ENCODE results near the gene CAV2.
"Not testable (repeated sequence)": the region's sequence is repeated elsewhere in the genome, so short reads cannot be mapped to it uniquely, and the experiment has no call there.

Gene CAV2

DNA sequence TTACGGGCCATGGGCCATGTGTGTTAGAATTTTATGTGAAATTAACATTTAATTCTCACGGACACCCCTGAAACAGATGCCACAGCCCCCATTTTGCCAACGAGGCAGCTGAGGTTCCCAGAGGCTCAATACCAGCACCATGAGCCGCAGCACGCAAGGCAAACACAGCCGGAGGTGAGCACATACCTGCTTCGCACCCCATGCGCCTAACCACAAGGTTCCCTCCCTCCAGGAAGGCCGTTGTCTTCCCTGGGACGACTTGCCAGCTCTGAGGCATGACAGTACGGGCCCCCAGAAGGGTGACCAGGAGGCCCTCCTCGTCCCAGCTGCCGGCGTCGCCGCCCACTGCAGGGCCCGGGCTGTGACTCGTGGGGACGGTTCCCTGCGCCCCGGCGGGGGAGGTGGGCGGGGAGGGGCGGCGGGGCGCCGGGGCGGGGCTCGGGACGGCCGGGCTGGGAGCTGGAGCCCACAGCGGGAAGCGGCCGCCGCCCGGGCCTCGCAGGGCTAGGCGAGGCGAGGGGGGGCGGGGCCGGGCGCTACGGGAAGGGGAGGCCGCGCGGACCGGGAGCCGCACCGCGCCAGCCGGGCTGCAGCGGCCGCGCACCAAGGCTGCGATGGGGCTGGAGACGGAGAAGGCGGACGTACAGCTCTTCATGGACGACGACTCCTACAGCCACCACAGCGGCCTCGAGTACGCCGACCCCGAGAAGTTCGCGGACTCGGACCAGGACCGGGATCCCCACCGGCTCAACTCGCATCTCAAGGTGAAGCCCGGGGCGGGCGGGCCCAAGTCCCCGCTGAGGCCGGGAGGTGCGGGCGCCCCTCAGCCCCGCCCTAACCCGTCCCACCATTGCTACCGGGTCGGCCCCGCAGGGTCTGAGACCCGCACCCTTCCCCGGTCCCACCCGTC is at the start of gene CAV2:
Gene CAV2 (plus strand): TSS at position 571 of the 910 bp plus-strand sequence. CDS start 44 bp downstream, at position 615.
- no peak for DNase-seq

DNA sequence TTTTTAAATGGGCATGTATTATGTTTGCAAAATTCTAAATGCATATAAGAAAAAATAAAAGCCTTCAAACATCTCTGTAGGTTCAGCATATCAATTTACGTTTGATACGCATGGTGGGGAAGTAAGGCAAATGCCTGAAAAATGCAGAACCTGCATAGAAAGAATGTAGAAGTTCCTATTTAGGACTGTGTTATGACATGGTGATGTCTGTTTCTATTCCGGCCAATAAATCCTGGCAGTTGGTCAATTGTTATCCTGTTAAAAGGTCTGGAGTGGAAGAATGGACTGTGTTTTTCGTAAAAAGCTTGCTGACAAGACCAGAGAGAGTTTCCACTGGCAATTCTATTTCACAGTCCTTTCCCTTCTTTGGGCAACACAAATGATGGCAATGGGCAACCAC is 49.6 kb upstream of the CAV2 start:
- no peak for DNase-seq

GRCh38 chr7:116451957-116452729 is 47.4 kb upstream of the CAV2 start:
- DNase-seq, result no peak

- DNase-seq, result no peak
Measured at GRCh38 chr7:116454377-116454776, 45.2 kb upstream of the CAV2 start.

DNA sequence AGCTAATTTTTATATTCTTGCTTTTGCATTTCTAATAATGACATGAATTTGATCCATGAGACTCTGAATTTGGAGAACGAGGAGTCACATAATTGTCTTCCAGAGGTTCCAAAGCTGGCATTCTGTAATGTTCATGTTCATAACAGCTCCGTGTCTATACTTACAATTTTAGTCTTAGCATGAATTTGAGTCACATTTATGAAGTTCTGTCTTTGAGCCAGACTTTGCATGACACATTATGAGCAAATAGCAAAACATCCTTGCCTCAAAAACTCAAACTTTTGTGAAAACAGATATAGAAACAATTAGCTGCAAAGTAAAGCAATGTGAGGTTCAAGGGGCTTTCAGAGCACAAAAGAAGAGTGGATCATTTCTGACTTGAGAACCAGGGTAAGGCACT is 44.5 kb upstream of the CAV2 start:
- no peak for DNase-seq

DNA sequence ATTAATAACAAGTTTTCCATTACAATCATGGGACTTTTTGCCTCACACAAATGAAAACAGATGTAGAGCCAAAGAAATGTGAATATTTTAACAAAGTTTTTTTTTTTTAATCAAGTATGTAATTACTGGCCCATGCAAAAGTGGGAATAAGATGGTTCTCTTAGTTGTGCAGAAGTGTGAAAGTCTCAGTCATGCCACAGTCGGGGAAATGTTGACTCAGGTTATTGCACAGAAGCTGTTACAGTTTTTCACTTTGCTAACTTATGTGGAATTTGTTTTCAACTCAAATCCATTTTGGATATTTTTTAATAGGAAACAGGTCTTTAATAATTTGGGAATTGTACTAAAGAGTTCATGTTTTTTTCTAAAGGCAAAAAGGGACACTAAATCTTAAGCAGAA is 44.0 kb upstream of the CAV2 start:
- DNase-seq, result no peak

- DNase-seq, result no peak
Measured at GRCh38 chr7:116461500-116461899, 38.0 kb upstream of the CAV2 start.

DNA sequence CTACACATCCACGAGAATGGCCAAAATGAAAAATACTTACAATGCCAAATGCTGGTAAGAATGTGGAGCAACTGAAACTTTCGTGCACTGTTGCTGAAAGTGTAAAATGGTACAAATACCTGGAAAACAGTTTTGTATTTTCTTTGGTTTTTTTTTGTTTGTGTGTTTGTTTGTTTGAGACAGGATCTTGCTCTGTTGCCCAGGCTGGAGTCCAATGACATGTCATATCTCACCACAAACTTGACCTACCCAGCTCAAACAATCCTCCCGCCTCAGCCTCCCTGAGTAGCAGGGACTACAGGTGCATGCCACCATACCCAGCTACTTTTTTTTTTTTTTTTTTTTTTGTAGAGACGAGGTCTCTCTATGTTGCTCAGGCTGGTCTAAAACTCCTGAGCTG is 35.6 kb upstream of the CAV2 start:
- DNase-seq, result no peak

- DNase-seq, result no peak
Measured at GRCh38 chr7:116464375-116464774, 35.2 kb upstream of the CAV2 start.

GRCh38 chr7:116465125-116465524 is 34.4 kb upstream of the CAV2 start:
- no peak for DNase-seq

DNA sequence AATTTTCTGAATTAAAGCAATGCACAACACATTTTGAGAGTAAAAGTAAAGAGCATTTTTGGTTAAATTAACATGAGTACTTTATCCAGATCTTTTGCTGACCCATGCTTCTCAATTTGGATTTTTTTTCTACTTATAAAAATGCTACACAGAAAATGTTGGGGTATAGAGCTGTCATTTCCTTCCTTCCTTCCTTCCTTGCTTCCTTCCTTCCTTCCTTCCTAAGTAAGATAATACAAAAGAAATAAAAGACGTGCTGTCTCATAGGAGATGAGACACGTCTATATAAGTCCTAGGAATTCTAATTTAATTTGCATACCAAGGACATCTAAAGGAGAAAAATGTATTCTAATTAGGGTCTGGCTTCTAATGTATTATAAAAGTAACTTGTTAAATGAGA is 31.0 kb upstream of the CAV2 start:
- no peak for DNase-seq

DNA sequence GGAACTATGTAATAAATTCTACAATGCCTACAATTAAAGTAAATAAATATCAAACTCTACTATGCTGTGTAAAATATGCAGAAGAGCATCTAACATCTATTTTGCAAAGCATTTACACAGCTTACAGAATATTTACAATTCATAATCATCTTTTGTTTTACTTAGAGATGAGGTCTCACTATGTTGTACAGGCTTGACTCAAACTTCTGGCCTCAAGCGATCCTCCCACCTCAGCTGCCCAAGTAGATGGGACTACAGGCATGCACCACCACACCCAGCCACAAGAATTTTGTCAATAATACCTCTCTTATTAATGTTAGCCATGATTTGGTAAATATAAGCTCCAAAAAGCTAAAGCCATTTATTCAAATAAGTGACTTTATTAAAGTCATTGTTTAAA is 21.9 kb upstream of the CAV2 start:
- no peak for DNase-seq

- DNase-seq, result no peak
Measured at GRCh38 chr7:116478834-116479233, 20.7 kb upstream of the CAV2 start.

DNA sequence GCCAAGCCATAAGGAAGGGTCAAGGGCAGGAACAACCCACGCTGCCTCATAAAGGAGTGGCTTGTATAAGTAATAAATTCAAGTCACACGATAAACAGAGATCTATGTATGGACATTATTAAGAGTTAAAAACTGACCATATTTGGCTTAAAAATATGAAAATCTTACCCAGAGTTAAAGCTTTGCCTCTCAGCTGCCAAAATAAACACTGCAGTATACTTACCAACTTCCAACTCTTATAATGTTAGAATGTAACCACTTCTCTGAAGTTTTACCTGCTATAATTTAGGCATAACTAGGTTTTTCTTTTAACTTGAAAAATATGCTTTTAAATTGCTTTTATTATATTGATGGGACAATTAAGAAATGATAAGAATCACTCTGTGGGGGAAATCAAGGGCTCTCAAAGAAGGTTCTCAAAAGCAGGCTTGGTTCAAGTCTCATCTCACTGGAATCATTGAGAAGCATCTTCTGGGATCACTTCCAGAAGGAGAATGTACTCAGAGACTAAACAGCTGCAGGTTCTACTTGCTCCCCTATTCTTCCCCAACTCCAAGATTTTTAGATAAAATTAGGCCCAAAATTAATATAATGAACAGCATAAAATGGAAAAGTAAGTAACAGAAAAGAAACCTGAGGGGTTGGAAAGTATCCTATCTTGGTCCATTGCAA is 16.1 kb upstream of the CAV2 start:
- no peak for DNase-seq

DNA sequence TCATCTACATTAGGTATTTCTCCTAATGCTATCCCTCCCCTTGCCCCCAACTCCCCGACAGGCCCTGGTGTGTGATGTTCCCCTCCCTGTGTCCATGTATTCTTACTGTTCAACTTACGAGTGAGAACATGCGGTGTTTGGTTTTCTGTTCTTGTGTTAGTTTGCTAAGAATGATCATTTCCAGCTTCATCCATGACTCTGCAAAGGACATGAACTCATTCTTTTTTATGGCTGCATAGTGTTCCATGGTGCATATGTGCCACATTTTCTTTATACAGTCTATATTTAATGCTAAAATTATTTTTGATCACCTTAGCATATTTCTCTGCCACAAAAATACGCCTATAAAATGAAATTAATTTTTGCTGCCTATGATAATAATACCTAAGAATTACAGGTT is 15.1 kb upstream of the CAV2 start:
- DNase-seq, result not testable (repeated sequence)

DNA sequence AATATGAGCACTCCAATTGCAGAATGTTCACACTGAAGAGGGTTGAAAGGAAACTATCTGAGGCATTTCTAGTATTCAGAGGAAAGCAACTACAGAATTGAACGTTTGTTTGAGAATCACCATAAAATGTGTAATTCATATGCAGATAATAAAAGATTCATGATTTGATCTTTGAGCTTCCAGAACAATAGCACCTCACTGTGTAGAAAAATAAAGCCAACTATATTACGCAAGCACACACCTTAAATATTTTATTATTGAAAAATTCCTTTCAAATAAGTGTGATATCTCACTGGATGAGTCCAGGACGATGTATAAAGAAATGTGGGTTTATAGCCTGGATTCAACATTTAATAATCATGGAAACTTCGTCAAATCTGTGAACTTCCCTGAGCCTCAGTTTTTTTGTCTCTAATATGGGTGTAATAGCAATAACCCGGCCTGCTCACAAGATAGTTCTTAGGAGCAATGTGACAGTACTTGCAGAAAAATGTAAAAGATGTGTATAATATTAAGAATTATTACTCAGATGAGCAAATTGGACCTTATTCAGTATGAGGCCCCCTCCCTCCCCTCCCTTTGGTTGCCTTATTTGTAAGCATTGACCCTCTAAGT is 11.5 kb upstream of the CAV2 start:
- DNase-seq, result no peak

DNA sequence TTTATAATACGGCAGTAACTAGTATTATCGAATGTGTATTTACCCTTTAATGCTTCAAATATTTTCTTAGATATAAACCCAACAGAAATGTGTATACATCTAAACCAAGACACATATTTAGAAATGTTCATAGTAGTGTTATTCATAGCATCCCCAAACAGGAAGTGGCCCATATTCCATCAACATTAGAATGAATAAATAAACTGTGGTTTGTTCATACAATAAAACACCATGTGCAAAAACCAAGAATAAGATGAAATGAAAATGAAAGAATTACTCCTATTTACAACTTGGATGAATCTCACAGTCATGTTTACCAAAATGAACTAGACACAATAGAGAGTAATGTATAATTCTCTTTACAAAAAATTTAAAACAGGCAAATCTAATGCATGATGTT is 9.2 kb upstream of the CAV2 start:
- no peak for DNase-seq

DNA sequence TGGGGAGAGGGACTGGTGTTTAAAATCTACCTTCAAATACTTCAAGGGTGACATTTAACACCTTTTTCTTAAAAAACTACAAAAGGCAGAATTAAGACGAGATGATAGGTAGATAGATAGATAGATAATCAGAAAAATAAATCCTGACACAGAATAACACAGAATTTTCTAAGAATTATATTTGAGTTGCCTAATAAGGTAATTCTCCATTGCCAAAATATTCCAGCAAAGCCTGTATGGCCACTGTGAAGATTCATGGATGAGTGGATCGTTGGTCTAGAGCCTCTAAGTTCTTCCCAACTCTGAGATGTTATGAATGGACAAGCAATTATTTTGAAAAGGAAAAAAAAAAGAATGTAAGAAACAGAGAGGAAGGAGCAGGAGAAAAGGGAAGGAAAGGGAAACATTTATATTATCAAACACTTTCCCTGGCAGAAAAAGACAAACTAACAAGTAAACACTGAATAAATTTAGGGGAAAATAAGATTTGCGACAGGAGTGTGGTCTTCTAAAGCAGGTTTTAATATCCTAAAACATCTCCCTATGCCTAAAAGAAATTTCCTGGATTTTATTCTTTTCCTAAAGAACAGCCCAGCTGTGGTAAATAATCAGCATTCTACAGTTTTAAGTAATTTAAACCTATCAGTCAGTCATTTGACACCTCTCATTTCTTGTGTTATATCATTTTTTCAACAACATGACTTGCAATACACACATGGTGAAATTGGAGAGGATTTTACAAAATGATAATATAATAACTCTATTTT is 7.5 kb upstream of the CAV2 start:
- no peak for DNase-seq

GRCh38 chr7:116492654-116493109 is 6.9 kb upstream of the CAV2 start:
- DNase-seq, result no peak

GRCh38 chr7:116493449-116493848 is 6.1 kb upstream of the CAV2 start:
- DNase-seq, result no peak

DNA sequence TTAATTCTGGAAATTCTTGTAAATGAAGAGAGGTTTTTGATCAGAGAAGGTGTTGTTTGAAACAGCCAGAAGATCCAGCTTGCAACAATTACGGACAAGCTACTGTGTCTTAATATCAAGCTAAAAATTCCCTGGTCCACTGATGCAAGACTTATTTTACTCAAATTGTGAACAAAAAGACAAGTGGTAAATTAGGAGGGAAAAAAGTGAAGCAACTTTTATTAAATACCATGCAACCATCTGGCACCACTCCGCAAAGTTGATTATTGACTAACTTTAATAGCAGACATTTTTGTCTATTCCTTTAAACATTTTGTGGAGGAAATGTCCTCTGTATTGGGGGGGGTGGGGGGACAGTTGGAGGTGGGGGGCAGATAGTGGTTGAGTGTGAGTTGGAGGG is 5.1 kb upstream of the CAV2 start:
- no peak for DNase-seq

GRCh38 chr7:116495736-116496135 is 3.8 kb upstream of the CAV2 start:
- DNase-seq, result no peak

Measured in NCI-H1930 (cell line).